GM18498 (cell line): ENCODE measurements around the gene FBXL13.
"Not testable (repeated sequence)": the region's sequence is repeated elsewhere in the genome, so short reads cannot be mapped to it uniquely, and the experiment has no call there.

Source experiments
- ATAC-seq: cut with Tn5 transposase; IDR thresholded peaks from one replicate; pipeline ENCODE4 v1.9.1; 2021; ENCODE audit warnings: mild to moderate bottlenecking, moderate library complexity; ENCODE audit not compliant: unreplicated experiment

The FBXL13 gene

DNA sequence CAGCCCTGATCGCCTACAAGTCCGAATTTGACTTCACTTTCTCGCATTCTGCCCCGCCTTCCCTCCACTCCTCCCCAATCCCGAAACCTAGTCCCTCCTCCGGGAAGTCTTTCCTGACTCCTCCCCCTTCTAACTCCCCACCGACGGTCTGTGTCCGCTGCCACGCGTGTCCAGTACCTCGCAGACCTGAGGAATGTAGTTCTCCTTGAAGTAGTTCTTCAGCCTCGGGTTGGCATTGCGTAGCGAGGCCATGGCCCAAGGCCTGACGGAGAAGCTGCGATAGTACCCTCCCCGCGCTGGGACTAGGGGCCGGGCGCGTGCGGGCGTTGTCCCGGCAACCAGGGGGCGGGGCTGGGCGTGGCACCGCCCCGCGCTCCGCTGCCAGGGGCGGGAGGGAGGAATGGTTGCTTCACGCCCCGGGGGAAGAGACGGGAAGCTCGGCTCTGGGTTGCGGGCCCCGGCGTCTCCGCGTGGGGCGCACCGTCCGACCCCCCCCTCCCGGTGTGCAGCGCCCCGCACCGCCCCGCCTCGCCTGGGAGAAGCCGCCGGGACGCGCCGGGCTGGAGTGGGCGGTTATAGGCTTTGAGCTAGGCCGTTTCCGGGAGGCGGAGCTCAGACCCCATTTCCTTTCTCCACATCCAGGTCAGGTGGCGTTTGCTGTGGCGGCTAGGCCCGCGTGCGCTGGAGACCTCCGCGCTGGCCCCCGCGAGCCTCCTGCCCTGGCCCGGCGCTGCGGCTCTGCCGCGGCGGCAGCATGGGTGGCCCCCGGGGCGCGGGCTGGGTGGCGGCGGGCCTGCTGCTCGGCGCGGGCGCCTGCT, at the start of gene FBXL13, which contains the start of gene ARMC10:
Gene FBXL13 (minus strand): TSS at position 278 of the 818 bp plus-strand sequence.
Gene ARMC10 (plus strand): TSS at position 622 of the 818 bp plus-strand sequence. CDS start 133 bp downstream, at position 755.
- ATAC-seq = peak; percentile 93

DNA sequence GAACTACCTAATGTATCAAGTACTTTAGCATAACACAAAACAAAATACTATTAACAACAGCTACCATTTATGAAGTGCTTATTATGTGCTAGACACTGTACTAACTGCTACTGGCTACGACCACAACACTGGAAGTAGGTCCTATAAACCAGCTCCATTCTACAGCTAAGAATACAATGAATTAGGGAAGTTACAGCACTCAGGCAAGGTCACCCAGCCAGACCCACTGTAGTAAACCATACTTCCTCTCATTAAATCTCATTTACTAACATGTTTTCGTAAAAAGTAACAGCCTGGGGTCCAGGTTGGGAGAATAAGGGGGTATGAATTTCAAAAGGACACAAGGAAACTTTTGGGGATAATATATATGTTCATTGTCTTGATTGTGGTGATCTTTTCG, 48.9 kb upstream of the FBXL13 start:
- no peak for ATAC-seq

DNA sequence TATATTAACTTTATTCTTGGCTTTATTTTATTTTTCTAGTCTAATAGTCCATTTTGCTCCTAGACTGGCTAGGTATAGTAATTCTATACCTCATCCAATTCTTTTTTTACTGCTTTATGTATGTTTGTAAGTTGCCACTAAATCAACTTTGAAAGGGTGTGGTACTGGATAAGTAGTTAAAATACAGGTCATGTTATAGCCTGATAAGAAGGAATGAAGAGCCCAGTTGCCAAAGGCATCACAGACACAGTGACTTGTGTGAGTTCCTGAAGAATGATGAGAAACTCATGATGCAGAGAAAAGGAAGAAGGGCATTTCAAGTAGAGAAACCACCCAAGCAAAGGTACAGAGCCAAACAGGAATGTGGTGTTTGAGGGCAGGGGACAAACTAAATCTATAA, 47.0 kb upstream of the FBXL13 start:
- no peak for ATAC-seq

DNA sequence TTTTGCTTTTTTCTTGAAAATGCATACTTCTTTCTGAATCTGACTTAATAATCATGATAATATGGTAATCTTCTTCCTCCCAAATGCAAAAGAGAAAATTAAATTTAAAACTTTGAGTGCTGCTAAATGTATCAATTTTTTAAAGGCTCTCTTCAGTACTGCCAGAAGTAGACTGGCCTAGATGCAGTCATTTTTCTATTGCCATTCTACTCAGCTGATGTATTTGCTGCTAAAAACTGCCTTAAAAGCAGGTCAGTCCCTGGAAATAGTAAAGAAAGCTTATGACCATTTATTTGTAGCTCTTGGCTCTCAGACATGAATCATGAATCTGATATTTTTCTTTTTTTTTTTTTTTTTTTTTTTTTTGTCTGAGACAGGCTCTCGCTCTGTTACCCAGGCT, 45.8 kb upstream of the FBXL13 start:
- ATAC-seq = no peak

DNA sequence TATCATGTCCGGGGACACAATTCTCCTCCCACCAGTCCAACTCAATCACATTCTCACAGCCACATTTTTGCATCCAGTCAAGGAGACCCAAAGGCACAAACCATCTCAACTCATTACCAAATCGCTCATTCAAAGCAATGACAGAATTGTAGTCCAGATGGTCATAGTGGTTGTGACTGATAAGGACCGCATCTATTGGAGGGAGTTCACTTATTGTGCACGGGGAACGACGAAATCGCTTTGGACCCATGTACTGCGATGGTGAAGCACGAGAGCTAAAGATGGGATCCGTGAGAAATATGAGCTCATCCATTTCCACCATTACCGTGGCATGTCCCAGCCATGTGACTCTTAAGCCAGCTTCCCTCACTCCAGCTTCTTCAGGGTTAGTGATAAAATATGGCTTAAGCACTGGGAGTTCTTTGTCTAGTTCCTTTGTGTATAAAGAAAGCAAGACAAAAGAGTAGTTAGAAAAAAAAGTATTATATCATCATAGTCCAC, 45.2 kb upstream of the FBXL13 start:
- ATAC-seq = no peak

DNA sequence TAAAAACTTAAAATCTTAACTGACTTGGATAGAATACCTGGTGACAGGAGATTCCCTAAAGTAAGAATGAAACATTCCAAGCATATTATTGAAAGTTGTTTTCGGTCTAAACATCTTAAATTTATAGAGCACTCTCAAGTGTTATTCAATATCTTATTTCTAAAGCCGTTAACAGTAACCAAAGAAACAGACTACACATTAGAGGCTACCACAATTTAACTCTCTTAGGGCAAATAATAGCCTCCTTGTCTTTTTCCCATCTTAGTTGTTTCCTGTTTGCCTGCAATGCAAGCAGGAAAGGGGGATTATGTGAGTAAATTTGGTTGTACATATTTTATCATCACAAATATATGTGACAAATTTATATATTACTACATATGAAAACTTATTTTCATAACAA, 42.9 kb upstream of the FBXL13 start:
- no peak for ATAC-seq

DNA sequence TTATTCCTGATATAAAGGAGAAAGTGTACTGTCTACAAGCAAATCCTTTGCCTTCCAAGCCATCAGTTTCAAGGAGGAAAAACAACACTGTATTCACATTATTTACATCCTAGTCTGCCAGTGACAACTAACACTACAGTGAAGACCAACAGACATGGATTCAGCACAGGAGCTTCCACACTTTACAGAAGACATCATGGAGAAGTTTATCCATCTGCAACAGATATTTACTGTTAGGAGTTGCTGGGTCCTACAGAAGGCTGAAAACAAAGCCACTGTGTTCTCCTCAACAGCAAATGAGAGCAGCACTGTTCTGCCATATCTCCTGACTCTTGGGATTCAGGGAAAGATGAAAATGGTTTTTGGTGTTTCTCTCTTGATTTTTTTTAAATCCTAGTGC, 42.4 kb upstream of the FBXL13 start:
- no peak for ATAC-seq

DNA sequence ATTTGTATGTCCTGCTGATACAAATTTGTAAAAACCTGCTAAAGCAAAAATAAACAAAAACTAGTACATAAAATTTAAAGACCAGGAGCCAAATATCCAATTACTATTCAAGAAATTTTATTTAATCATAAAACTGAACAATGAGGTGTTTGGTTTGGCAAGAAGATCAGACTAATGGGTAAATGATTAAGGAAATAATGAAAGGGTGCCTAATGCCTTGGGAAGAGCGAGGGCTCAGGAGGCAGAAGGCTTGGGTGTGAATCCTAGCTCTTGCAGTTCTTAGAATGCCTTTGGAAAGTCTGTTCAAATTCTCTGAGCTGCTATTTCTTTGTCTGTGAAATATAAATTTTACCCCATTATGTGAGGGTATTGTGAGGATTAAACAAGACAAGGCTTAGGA, 41.9 kb upstream of the FBXL13 start:
- no peak for ATAC-seq

DNA sequence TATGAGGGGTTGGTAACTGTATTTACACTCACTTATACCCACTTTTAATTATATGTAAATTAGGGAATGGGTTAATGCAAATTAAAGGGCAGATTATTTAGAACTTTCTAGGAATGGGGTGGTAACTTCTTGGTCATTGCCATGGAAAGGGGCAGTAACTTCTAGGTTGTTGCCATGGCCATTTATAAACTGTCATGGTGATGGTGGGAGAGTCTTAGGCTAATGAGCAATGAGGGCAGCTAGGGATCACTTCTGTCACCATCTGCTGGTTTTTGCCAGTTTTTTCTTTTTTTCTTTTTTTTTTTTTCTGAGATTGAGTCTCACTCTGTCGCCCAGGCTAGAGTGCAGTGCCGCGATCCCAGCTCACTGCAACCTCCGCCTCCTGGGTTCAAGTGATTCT, 41.2 kb upstream of the FBXL13 start:
- ATAC-seq = no peak

DNA sequence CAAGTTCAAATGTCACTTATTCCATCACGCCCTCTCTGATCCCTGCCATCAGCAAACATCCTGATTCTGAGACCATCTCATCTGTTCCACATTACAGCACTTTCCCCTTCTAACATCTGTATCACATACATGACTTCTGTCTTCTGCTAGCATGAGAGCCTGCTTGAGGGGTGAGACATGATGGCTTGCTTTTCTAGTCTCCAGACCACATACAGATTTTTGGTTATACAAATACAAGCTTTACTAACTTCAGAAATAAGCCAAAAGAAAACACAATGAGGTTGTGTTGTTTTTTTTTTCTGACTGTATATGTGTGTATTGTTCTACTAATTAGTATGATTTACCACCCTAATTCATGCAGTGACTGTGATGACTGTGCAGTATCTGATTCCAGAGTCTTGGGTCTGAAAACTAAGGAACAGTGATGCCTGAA, 40.0 kb upstream of the FBXL13 start:
- ATAC-seq = no peak

DNA sequence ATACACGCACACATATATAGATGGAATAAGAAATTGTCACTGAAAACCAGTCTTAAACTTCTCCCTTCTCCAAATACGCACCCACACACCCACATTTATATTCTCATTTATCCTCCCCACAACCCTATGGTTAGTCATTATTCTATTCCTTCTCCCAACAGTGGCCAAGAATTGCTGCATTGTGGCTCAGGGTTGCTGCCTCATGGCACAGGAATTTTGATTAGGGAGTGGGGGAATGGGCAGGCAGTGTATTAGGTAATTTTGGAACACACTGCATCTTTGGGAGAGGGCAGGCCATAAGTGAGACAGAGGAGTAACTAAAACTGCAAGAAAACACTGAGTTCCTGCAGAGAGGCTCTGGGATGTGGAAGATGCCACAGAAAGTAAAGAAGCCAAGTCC, 38.6 kb upstream of the FBXL13 start:
- ATAC-seq = no peak

DNA sequence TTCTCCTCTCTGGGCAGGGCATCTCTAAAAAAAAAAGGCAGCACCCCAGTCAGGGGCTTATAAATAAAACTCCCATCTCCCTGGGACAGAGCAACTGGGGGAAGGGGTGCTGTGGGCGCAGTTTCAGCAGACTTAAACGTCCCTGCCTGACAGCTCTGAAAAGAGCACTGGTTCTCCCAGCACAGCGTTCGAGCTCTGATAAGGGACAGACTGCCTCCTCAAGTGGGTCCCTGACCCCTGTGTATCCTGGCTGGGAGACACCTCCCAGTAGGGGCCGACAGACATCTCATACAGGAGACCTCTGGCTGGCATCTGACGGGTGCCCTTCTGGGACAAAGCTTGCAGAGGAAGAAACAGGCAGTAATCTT, 32.1 kb upstream of the FBXL13 start:
- ATAC-seq = not testable (repeated sequence)

DNA sequence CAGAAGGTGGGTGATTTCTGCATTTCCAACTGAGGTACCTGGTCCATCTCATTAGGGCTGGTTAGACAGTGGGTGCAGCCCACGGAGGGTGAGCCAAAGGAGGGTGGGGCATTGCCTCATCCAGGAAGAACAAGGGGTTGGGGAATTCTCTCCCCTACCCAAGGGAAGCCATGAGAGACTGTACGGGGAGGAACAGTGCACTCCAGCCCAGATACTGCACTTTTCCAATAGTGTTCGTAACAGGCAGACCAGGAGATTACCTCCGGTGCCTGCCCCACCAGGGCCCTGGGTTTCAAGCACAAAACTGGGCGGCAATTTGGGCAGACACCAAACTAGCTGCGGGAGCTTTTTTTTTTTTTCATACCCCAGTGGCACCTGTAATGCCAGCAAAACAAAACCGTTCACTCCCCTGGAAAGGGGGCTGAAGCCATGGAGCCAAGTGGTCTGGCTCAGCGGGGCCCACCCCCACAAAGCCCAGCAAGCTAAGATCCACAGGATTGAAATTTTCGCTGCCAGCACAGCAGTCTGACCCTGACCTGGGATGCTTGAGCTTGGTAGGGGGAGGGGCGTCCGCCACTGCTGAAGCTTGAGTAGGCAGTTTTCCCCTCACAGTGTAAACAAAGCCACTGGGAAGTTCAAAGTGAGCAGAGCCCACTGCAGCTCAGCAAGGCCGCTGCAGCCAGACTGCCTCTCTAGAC, 31.6 kb upstream of the FBXL13 start:
- ATAC-seq = no peak

DNA sequence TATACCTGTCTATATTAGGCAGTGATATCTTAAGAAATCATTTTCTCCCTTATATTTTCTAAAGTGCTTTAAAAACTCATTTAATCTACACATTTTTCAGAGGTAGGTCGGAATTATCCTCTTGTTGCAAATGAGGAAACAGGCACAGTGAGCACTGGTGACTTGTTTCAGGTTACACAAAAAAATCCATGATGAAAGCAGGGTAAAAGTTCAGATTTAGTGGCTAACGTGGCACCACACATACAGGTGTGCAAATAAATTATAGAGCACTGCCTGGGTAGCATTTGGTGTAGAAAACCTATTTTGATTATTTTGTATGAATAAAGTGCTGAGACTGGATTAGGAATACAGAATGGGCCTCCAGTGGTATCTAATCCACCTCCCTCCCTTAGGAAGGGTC, 26.9 kb upstream of the FBXL13 start:
- no peak for ATAC-seq

DNA sequence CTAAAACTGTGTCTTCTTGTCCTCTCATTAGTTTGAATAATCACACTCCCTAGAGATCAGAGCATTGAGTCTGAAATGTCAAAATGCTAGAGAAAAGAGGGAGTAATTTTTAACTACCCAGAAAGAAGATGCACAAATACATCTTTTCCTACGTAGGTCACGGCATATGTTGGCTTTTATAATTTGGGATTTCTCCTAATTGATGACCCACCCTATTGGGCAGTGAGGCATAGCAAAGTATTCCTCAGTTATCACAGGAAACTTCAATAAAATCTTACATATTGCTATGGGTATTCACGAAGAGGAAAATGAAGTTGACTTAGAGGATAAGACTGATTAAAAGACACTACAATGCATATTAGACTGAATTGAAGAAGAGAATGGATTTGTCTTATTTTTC, 25.8 kb upstream of the FBXL13 start:
- ATAC-seq = no peak

DNA sequence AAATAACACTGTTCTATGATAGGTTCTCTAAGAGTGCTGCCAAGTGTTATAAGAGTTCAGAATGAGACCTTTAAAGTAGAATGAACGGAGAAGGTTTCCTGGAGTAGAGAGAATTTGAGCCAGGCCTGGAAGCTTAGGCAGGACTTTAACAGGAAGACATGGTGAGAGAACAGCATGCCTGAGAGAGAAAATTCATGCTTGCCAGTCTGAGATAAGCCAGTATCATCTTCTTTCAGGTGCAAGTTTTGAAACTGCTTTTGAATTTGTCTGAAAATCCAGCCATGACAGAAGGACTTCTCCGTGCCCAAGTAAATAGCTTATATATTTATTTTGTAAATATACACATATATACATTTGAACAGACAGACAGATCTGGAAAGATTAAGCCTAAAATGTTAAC, 22.4 kb upstream of the FBXL13 start:
- ATAC-seq = no peak

DNA sequence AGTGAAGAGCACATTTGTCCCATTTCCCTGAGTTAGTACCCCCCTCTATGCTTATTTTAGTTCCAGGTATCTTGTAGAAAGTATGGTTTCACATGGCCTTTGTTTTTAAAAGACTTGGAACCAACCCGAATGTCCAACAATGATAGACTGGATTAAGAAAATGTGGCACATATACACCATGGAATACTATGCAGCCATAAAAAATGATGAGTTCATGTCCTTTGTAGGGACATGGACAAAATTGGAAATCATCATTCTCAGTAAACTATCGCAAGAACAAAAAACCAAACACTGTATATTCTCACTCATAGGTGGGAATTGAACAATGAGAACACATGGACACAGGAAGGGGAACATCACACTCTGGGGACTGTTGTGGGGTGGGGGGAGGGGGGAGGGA, 21.0 kb upstream of the FBXL13 start:
- not testable (repeated sequence) for ATAC-seq

DNA sequence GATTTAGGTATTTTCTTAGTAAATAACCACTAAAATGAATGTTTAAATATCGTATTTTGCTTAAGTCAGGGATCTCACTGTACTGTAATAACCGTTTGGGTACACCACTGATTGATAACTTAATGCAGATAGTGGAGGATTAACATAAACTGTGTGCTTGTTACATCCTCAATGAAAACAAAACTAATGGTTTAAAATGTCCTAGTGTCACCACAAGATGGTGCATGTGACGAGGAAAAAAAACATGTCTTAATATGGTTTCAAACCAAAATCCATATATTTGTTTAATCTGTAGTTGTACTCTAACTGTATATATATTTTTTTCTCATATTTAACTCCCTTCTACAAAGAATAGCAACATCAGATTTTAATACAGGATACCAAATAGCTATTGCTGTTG, 19.5 kb upstream of the FBXL13 start:
- ATAC-seq = no peak

DNA sequence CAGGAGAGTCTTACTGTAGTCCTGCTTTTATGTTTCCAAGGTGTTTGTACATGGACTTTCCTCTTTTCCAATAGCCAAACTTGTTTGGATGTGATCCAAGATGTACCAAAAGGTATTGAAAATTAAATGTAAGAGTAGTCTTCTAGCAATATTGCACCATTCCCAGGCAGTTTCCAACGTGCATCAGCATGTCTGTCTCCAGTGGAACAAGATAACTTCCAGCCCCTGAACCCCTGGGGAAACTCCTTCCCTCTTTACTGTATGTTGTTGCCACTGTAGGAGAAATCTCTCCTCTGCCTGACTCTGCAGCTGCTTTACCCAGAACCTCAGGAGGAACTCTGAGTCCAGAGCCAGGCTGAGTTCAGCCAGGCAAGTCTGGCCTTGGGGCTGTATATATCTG, 18.8 kb upstream of the FBXL13 start:
- no peak for ATAC-seq

DNA sequence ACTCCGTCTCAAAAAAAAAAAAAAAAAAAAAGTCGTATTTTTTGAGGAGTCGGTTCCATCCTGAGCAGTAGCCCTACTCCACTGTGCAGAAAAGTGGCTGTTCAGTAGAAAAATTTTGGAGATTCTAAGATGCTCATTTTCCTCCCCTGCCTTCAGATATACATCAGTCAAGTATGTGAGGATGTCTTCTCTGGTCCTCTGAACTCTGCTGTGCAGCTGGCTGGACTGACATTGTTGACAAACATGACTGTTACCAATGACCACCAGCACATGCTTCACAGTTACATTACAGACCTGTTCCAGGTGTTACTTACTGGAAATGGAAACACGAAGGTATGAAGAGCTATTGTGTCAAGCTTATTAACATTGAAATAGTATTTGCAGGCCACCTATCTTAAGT, 17.7 kb upstream of the FBXL13 start:
- ATAC-seq = not testable (repeated sequence)

DNA sequence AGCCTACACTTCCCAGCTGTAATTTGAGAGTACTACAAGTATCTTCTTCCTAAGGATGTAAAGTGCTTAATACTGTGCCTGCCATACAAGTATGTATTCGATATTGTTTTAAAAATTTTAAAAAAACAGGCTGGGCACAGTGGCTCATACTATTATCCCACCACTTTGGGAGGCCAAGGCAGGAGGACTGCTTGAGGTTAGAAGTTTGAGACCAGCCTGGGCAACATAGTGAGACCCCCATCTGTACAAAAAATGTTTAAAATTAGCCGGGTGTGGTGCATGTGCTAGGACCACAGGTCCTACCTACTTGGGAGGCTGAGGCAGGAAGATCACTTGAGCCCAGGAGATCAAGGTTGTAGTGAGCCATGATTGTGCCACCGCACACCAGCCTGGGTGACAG, 8.6 kb upstream of the FBXL13 start:
- ATAC-seq = no peak

DNA sequence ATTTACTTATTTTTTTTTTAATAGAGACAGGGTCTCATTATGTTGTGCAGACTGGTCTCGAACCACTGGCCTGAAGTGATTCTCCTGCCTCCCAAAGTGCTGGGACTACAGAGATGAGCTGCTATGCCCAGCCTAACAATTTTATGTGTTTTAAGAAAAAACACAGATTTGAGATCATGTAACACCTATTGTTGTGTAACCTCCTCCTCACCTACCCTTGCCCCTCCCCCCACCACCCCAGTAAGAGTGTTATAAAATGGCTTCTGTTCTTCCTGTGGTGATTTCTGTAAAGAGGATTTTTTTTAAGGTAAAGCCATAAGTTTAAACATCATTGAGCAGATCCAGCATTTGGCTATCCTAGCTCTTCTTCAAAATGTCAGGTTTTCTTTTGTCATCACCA, 7.9 kb upstream of the FBXL13 start:
- ATAC-seq = no peak
